K562 (cell line): ENCODE measurements around the gene PLEKHA5. TPM values are rescaled to one million over a fixed set of nuclear protein-coding genes. Genes with fewer than 3 reads are reported as not detected.

Experiments used
- ATAC-seq: fragments of 200-7000 bp; cut with Tn5 transposase; 3 replicates; pipeline ENCODE4 v1.9.1; 2020; ENCODE audit warnings: moderate library complexity
- BruUV-seq: library from RNA; stranded (reverse); fragments of 400-500 nt; replicated peaks from 2 replicates; lab custom pipeline; 2021; lab: Mats Ljungman, UMichigan
- CTCF ChIA-PET: fragments of 300-600 bp; formaldehyde crosslinking; extraction: SDS; loops from one replicate; lab custom pipeline; 2021; ENCODE audit warnings: low intra/inter-chr PET ratio; lab: Yijun Ruan, JAX
- POLR2A ChIA-PET: fragments of 300-600, 350-650 bp; sonication (Branson Sonifier 250); formaldehyde crosslinking; extraction: SDS; loops from one replicate; lab custom pipeline; 2021; ENCODE audit warnings: antibody characterized with exemption, inconsistent platforms; lab: Yijun Ruan, JAX
- DNase-seq, 4 experiments: peaks; one replicate each; pipeline versions ENCODE4 v3.0.0 to v3.0.0-alpha.2; 2011 to 2018; ENCODE audit warnings: low spot score in 3 of 4, mixed read lengths in 3 of 4; ENCODE audit errors: extremely low read depth in 1 of 4
- FAIRE-seq: peaks from 2 replicates; lab custom pipeline; 2011; peaks lifted over from hg19 to GRCh38; lab: Jason Lieb, UNC
- H2AFZ ChIP-seq: 2 replicates; pipeline ENCODE4 v1.6.0; 2011; ENCODE audit warnings: low read depth, low read length, control low read depth, inconsistent platforms
- H3K27ac ChIP-seq: fragments of 200-600 bp; 3 replicates; pipeline ENCODE4 v1.8.0; 2011; ENCODE audit warnings: low read depth, mild to moderate bottlenecking, control low read depth, inconsistent platforms, low read length, moderate library complexity, mixed read lengths; ENCODE audit errors: extremely low read depth
- H3K27me3 ChIP-seq, 2 experiments: fragments of 300-600 bp in 1 of 2; 2 replicates in 1 of 2; 3 replicates in 1 of 2; pipeline versions ENCODE4 v1.6.0 to v1.8.0; 2011; ENCODE audit warnings: inconsistent platforms in 2 of 2, low read length in 2 of 2, mild to moderate bottlenecking in 1 of 2, mixed read lengths in 1 of 2, moderate library complexity in 1 of 2; ENCODE audit not compliant: control insufficient read depth in 2 of 2, insufficient read depth in 2 of 2
- H3K36me3 ChIP-seq: fragments of 300-600 bp; 3 replicates; pipeline ENCODE4 v1.8.0; 2011; ENCODE audit warnings: mild to moderate bottlenecking, low read length, inconsistent platforms; ENCODE audit not compliant: control insufficient read depth, insufficient read depth
- H3K4me1 ChIP-seq, 2 experiments: fragments of 200-600 bp in 1 of 2; replicated peaks in 1 of 2; 2 replicates in 1 of 2; 3 replicates in 1 of 2; pipeline versions ENCODE4 v1.5.1 to v1.8.0; 2011; ENCODE audit warnings: inconsistent platforms in 2 of 2, low read length in 2 of 2, mild to moderate bottlenecking in 1 of 2, mixed read lengths in 1 of 2, moderate library complexity in 1 of 2; ENCODE audit not compliant: control insufficient read depth in 2 of 2, insufficient read depth in 2 of 2
- H3K4me2 ChIP-seq: 2 replicates; pipeline ENCODE4 v1.6.1; 2011; ENCODE audit warnings: low read length, control low read depth, inconsistent platforms, mixed read lengths; ENCODE audit not compliant: insufficient read depth
- H3K4me3 ChIP-seq: fragments of 200-600 bp; sonication (generic), shearing (Covaris generic); 2 replicates; pipeline ENCODE4 v1.5.1; 2016; ENCODE audit warnings: control low read depth, inconsistent platforms
- H3K79me2 ChIP-seq: fragments of 200-600 bp; 3 replicates; pipeline ENCODE4 v1.8.0; 2011; ENCODE audit warnings: low read length, inconsistent platforms; ENCODE audit not compliant: control insufficient read depth, insufficient read depth
- H3K9ac ChIP-seq, 2 experiments: 2 replicates each; pipeline versions ENCODE4 v1.6.0 to v1.6.1; 2011; ENCODE audit warnings: low read depth in 2 of 2, low read length in 2 of 2, control low read depth in 1 of 2, inconsistent platforms in 1 of 2, mild to moderate bottlenecking in 1 of 2, mixed read lengths in 1 of 2; ENCODE audit not compliant: insufficient read depth in 1 of 2
- H3K9me1 ChIP-seq: one replicate; pipeline ENCODE4 v1.6.0; 2011; ENCODE audit warnings: inconsistent platforms, mild to moderate bottlenecking, low read length, moderate library complexity; ENCODE audit not compliant: control insufficient read depth, insufficient read depth
- H3K9me3 ChIP-seq: replicated peaks from 2 replicates; pipeline ENCODE4 v1.5.1; 2011; ENCODE audit warnings: low read depth, low read length, inconsistent platforms; ENCODE audit not compliant: control insufficient read depth, insufficient read depth
- H4K20me1 ChIP-seq: replicated peaks from 2 replicates; pipeline ENCODE4 v1.6.1; 2011; ENCODE audit warnings: low read length, inconsistent platforms, mixed read lengths; ENCODE audit not compliant: control insufficient read depth, insufficient read depth
- CHD2 ChIP-seq: IDR thresholded peaks from 2 replicates; pipeline ENCODE4 v1.6.1; 2011; ENCODE audit warnings: low read depth, low read length
- DMBX1 ChIP-seq: fragments of 250-450 bp; sonication (Bioruptor Pico); IDR thresholded peaks from 2 replicates; pipeline ENCODE4 v1.8.0; 2022; ENCODE audit warnings: inconsistent platforms, mild to moderate bottlenecking, moderate library complexity, borderline replicate concordance
- KLF1 ChIP-seq: fragments of 450-650 bp; IDR thresholded peaks from 2 replicates; pipeline ENCODE4 v1.6.1; 2016; ENCODE audit warnings: missing genetic modification characterization, missing compliant biosample characterization
- MEIS2 ChIP-seq: fragments of 450-650 bp; IDR thresholded peaks from 2 replicates; pipeline ENCODE4 v1.6.1; 2014; ENCODE audit warnings: mild to moderate bottlenecking; ENCODE audit not compliant: partially characterized antibody
- MLX ChIP-seq, 2 experiments: fragments of 450-650 bp in 1 of 2; sonication (generic) in 1 of 2; formaldehyde crosslinking; conservative IDR thresholded peaks; 2 replicates each; pipeline versions ENCODE4 v1.4.0 to v1.8.1; 2020 to 2022; ENCODE audit warnings: mild to moderate bottlenecking in 1 of 2, missing genetic modification reagents in 1 of 2
- NFIX ChIP-seq: fragments of 250-450 bp; sonication (Bioruptor Pico); IDR thresholded peaks from 2 replicates; pipeline ENCODE4 v1.4.0; 2020; ENCODE audit warnings: low read depth, mild to moderate bottlenecking, moderate library complexity
- NUFIP1 ChIP-seq: fragments of 450-650 bp; IDR thresholded peaks from 2 replicates; pipeline ENCODE4 v1.6.1; 2018; ENCODE audit not compliant: partially characterized antibody
- PCBP2 ChIP-seq: fragments of 200-400 bp; formaldehyde crosslinking; IDR thresholded peaks from 2 replicates; pipeline ENCODE4 v1.6.1; 2018; ENCODE audit warnings: low read length, low read depth, mild to moderate bottlenecking, moderate library complexity; ENCODE audit not compliant: poor library complexity, severe bottlenecking
- POLR2AphosphoS2 ChIP-seq: IDR thresholded peaks from 2 replicates; pipeline ENCODE4 v1.6.1; 2012; ENCODE audit warnings: low read length, improper control_type of control experiment
- TEAD4 ChIP-seq, 2 experiments: sonication (generic) in 1 of 2; formaldehyde crosslinking in 1 of 2; IDR thresholded peaks; 2 replicates each; pipeline versions ENCODE4 v1.6.1 to v1.8.0; 2012 to 2022; ENCODE audit warnings: borderline replicate concordance in 1 of 2, inconsistent platforms in 1 of 2, low read length in 1 of 2, mild to moderate bottlenecking in 1 of 2, missing genetic modification reagents in 1 of 2
- ZFPM2 ChIP-seq: fragments of 250-450 bp; sonication (Bioruptor Pico); IDR thresholded peaks from 2 replicates; pipeline ENCODE4 v1.5.1; 2022; ENCODE audit warnings: mild to moderate bottlenecking
- ZNF316 ChIP-seq: fragments of 450-650 bp; IDR thresholded peaks from 2 replicates; pipeline ENCODE4 v1.6.1; 2016
- ZNF41 ChIP-seq: fragments of 250-450 bp; sonication (Bioruptor Pico); conservative IDR thresholded peaks from 2 replicates; pipeline ENCODE4 v1.4.0; 2020; ENCODE audit warnings: mild to moderate bottlenecking
- WGBS: fragments of 100-300 bp; shearing (Covaris generic); methylation state at CpG from one replicate; pipeline ENCODE4 v1.1.6; 2016; ENCODE audit warnings: low coverage, mixed read lengths; ENCODE audit not compliant: insufficient coverage; ENCODE audit errors: missing lambda C conversion rate; 5-methylcytosine and 5-hydroxymethylcytosine counted together
- in situ Hi-C: fragments of 300-500 bp; cut with MboI; formaldehyde crosslinking; loops from 4 replicates; pipeline ENCODE4 v1.15.0; 2018; ENCODE audit warnings: inconsistent platforms, mixed read lengths
- intact Hi-C: fragments of 100-400 bp; cut with micrococcal nuclease; formaldehyde crosslinking; loops from 2 replicates; pipeline ENCODE4 v1.14.2; 2022
- polyA plus RNA-seq, 8 experiments: library from polyadenylated mRNA; depleted of rRNA in 4 of 8; stranded (reverse) in 5 of 8; unstranded in 3 of 8; fragments of >200 nt; fragmentation: Nextera tagmentation in 2 of 8; fragmentation: Illumina TruSeq in 1 of 8; extraction: Ambion mirVana in 2 of 8; extraction: Trizol in 1 of 8; gene quantifications; 2 replicates each; pipeline versions ENCODE4 v1.2.1 to v1.2.3, GENCODE V29; 2011 to 2014; ENCODE audit warnings: inconsistent platforms in 1 of 8, missing spikeins in 1 of 8
- total RNA-seq, 7 experiments: library from RNA; depleted of rRNA in 6 of 7; stranded (reverse); fragments of >200 nt in 6 of 7; fragmentation: Illumina TruSeq in 2 of 7; extraction: Trizol in 2 of 7; gene quantifications; 2 replicates each; pipeline versions ENCODE4 v1.2.1 to v1.2.3, GENCODE V29; 2011 to 2021; ENCODE audit warnings: low replicate concordance in 1 of 7

PLEKHA5 gene
- total and polyA plus RNA-seq, 9 of the 15 experiments (the other 6 are each of a cell fraction or from before 2014, with no cell fraction given), result 7.2 to 26.2 (median 17.4) TPM

- no peak for TF ChIP-seq KLF1 (tag)
- no peak for TF ChIP-seq MLX (CRISPR knock-in tag; conservative IDR thresholded peaks at IDR 0.05)
- no peak for TF ChIP-seq DMBX1
- no peak for TF ChIP-seq TEAD4 (IDR thresholded peaks at IDR 0.05; ENCODE audit: low read length)
- TF ChIP-seq TEAD4 (CRISPR knock-in tag; IDR thresholded peaks at IDR 0.05; ENCODE audit: borderline replicate concordance), result no peak
- TF ChIP-seq NUFIP1, result no peak
- TF ChIP-seq ZFPM2 (CRISPR knock-in tag), result no peak
- no peak for TF ChIP-seq POLR2AphosphoS2
- no peak for TF ChIP-seq NFIX (CRISPR knock-in tag)
- peak; percentile 58 for TF ChIP-seq ZNF316
- no peak for TF ChIP-seq CHD2
Observed at GRCh38 chr12:19298836-19299605, 169.5 kb downstream of the PLEKHA5 start (continued).

GRCh38 chr12:19299765-19300164 lies 170.2 kb downstream of the PLEKHA5 start:
- Histone ChIP-seq H3K79me2 (no peaks in the 10 kb centered on the region), H3K27ac (no peak overlapping the region), H4K20me1 (no peaks in the 10 kb centered on the region), H3K27me3 (no peaks in the 10 kb centered on the region), H3K9ac (no peak overlapping the region), H3K36me3 (peaks cover 5% of the 10 kb centered on the region; the same call in 1 of the 3 replicates), H3K4me1 (no peaks in the 10 kb centered on the region), H3K4me3 (no peak overlapping the region), H2AFZ (no peak overlapping the region), H3K9me1 (no peaks in the 10 kb centered on the region), H3K9me3 (no peaks in the 10 kb centered on the region)
- ATAC-seq (no peak), FAIRE-seq (no peak), DNase-seq (no peak)
- BruUV-seq, result no TSS peak
- ChIA-PET CTCF (no interaction called here), POLR2A (no interaction called here)
- intact Hi-C loops, result no loop called here
- in situ Hi-C loops, result no loop called here
- 59% methylated on average over 3 of the region's 3 CpGs for WGBS
- TF ChIP-seq PCBP2 (no peak), MEIS2 (no peak), ZNF41 (no peak)
- TF ChIP-seq, all 486 proteins: peak for 0
- H3K4me2 ChIP-seq, result no peak overlapping the region
